HCT116 (cell line): Measurements from ENCODE around the gene DNAJC5G. TPM values are rescaled to one million over a fixed set of nuclear protein-coding genes. Genes with fewer than 3 reads are reported as not detected.

ENCODE experiments used
- ATAC-seq: fragments of 200-7000 bp; cut with Tn5 transposase; 2 replicates; pipeline ENCODE4 v1.9.1; 2020; ENCODE audit warnings: mild to moderate bottlenecking, moderate library complexity
- BruUV-seq: library from RNA; stranded (reverse); fragments of 400-500 nt; replicated peaks from 2 replicates; lab custom pipeline; 2021; lab: Mats Ljungman, UMichigan
- CTCF ChIA-PET: fragments of 300-600 bp; sonication (Branson Sonifier 250); formaldehyde crosslinking; loops from one replicate; lab custom pipeline; 2021; ENCODE audit warnings: antibody characterized with exemption; lab: Charles Lee
- POLR2A ChIA-PET: fragments of 300-600, 350-600 bp; sonication (Branson Sonifier 250); formaldehyde crosslinking; loops from one replicate; lab custom pipeline; 2021; ENCODE audit warnings: antibody characterized with exemption; lab: Charles Lee
- RAD21 ChIA-PET, 2 experiments: fragments of 300-600 bp; sonication (Branson Sonifier 250); formaldehyde crosslinking; loops; one replicate each; lab custom pipeline; 2023; ENCODE audit warnings: low total read pairs in 2 of 2; ENCODE audit not compliant: uncharacterized antibody in 2 of 2, unreplicated experiment in 2 of 2, low non-redundant PET in 1 of 2; lab: Charles Lee
- DNase-seq: peaks from one replicate; pipeline ENCODE4 v3.0.0-alpha.2; 2010; ENCODE audit warnings: low read depth, low spot score
- H2AFZ ChIP-seq: fragments of 200-600 bp; shearing (Covaris generic), sonication (generic); 2 replicates; pipeline ENCODE4 v1.6.1; 2017; ENCODE audit warnings: low read depth, mixed run types, mixed read lengths, antibody characterized with exemption, low read length; ENCODE audit not compliant: poor library complexity, severe bottlenecking
- H3K27ac ChIP-seq: 2 replicates; pipeline ENCODE4 v1.5.1; 2012; ENCODE audit warnings: low read depth, low read length
- H3K27me3 ChIP-seq: fragments of 200-600 bp; sonication (generic); 2 replicates; pipeline ENCODE4 v1.6.1; 2016; ENCODE audit warnings: mixed run types, low read length, mixed read lengths; ENCODE audit not compliant: insufficient read depth
- H3K36me3 ChIP-seq, 2 experiments: fragments of 200-500 bp in 1 of 2; fragments of 200-600 bp in 1 of 2; sonication (Bioruptor generic) in 1 of 2; sonication (generic) in 1 of 2; 2 replicates each; pipeline versions ENCODE4 v1.5.1 to v1.6.1; 2014 to 2016; ENCODE audit warnings: low read length in 2 of 2, inconsistent platforms in 1 of 2, mixed read lengths in 1 of 2, mixed run types in 1 of 2; ENCODE audit not compliant: insufficient read depth in 2 of 2, control insufficient read depth in 1 of 2
- H3K4me1 ChIP-seq, 2 experiments: fragments of 200-600 bp in 1 of 2; sonication (generic) in 1 of 2; 2 replicates each; pipeline versions ENCODE4 v1.5.1 to v1.6.1; 2012 to 2017; ENCODE audit warnings: low read length in 2 of 2, inconsistent platforms in 1 of 2, mild to moderate bottlenecking in 1 of 2, mixed read lengths in 1 of 2, mixed run types in 1 of 2, moderate library complexity in 1 of 2; ENCODE audit not compliant: insufficient read depth in 2 of 2, control insufficient read depth in 1 of 2
- H3K4me2 ChIP-seq: fragments of 200-600 bp; sonication (generic); 2 replicates; pipeline ENCODE4 v1.6.1; 2017; ENCODE audit warnings: mixed run types, low read length, mixed read lengths
- H3K4me3 ChIP-seq, 2 experiments: fragments of 200-600 bp in 1 of 2; sonication (generic) in 1 of 2; replicated peaks in 1 of 2; 2 replicates each; pipeline ENCODE4 v1.5.1; 2011 to 2016; ENCODE audit warnings: low read length in 2 of 2, control low read depth in 1 of 2, low read depth in 1 of 2, mild to moderate bottlenecking in 1 of 2, mixed read lengths in 1 of 2, mixed run types in 1 of 2
- H3K79me2 ChIP-seq: fragments of 200-600 bp; sonication (generic); 2 replicates; pipeline ENCODE4 v1.6.1; 2017; ENCODE audit warnings: mild to moderate bottlenecking, mixed run types, low read length, moderate library complexity, mixed read lengths; ENCODE audit not compliant: insufficient read depth
- H3K9ac ChIP-seq: fragments of 200-600 bp; sonication (generic); 2 replicates; pipeline ENCODE4 v1.6.1; 2016; ENCODE audit warnings: low read length, mixed read lengths
- H3K9me2 ChIP-seq: fragments of 200-600 bp; sonication (generic), shearing (Covaris generic); 2 replicates; pipeline ENCODE4 v1.6.1; 2017; ENCODE audit warnings: mixed run types, mild to moderate bottlenecking, moderate library complexity; ENCODE audit not compliant: insufficient read depth
- H3K9me3 ChIP-seq, 2 experiments: fragments of 200-500 bp in 1 of 2; fragments of 200-600 bp in 1 of 2; sonication (Bioruptor generic) in 1 of 2; sonication (generic) in 1 of 2; 2 replicates each; pipeline ENCODE4 v1.6.1; 2014 to 2017; ENCODE audit warnings: low read length in 2 of 2, mixed read lengths in 2 of 2, inconsistent platforms in 1 of 2, low read depth in 1 of 2, mild to moderate bottlenecking in 1 of 2, mixed run types in 1 of 2, moderate library complexity in 1 of 2; ENCODE audit not compliant: control insufficient read depth in 1 of 2, insufficient read depth in 1 of 2
- H4K20me1 ChIP-seq: fragments of 200-600 bp; sonication (generic), shearing (Covaris generic); 2 replicates; pipeline ENCODE4 v1.6.1; 2017; ENCODE audit warnings: mixed run types, mild to moderate bottlenecking, moderate library complexity; ENCODE audit not compliant: insufficient read depth
- ATF3 ChIP-seq: IDR thresholded peaks from 2 replicates; pipeline ENCODE4 v1.6.1; 2012
- CEBPB ChIP-seq: IDR thresholded peaks from 2 replicates; pipeline ENCODE4 v1.6.1; 2012; ENCODE audit warnings: low read depth
- EGR1 ChIP-seq: IDR thresholded peaks from 2 replicates; pipeline ENCODE4 v1.6.1; 2012; ENCODE audit warnings: low read depth
- ELF1 ChIP-seq: IDR thresholded peaks from 2 replicates; pipeline ENCODE4 v1.6.1; 2012; ENCODE audit warnings: low read depth, borderline replicate concordance
- FOSL1 ChIP-seq: IDR thresholded peaks from 2 replicates; pipeline ENCODE4 v1.6.1; 2012; ENCODE audit warnings: low read depth
- JUND ChIP-seq: IDR thresholded peaks from 2 replicates; pipeline ENCODE4 v1.6.1; 2012
- POLR2A ChIP-seq: IDR thresholded peaks from 2 replicates; pipeline ENCODE4 v1.7.0; 2011; ENCODE audit warnings: borderline replicate concordance; ENCODE audit not compliant: insufficient read depth, insufficient read length; ENCODE audit errors: extremely low read depth
- POLR2AphosphoS5 ChIP-seq: IDR thresholded peaks from 2 replicates; pipeline ENCODE4 v1.6.1; 2011; ENCODE audit warnings: mild to moderate bottlenecking, low read depth, low read length, moderate library complexity
- REST ChIP-seq: IDR thresholded peaks from 2 replicates; pipeline ENCODE4 v1.6.1; 2012; ENCODE audit warnings: low read depth
- SP1 ChIP-seq: IDR thresholded peaks from 2 replicates; pipeline ENCODE4 v1.6.1; 2012; ENCODE audit warnings: low read depth
- SRF ChIP-seq: IDR thresholded peaks from 2 replicates; pipeline ENCODE4 v1.6.1; 2012; ENCODE audit warnings: low read depth
- ZBTB33 ChIP-seq: IDR thresholded peaks from 2 replicates; pipeline ENCODE4 v1.6.1; 2011; ENCODE audit warnings: mild to moderate bottlenecking, low read length, moderate library complexity; ENCODE audit not compliant: insufficient replicate concordance; ENCODE audit errors: extremely low read depth
- ZFX ChIP-seq: fragments of 450-650 bp; IDR thresholded peaks from 2 replicates; pipeline ENCODE4 v1.6.1; 2017
- ZNF274 ChIP-seq: fragments of 200-500 bp; sonication (Bioruptor generic); IDR thresholded peaks from 2 replicates; pipeline ENCODE4 v1.6.1; 2014; ENCODE audit warnings: mild to moderate bottlenecking, low read depth, low read length, inconsistent platforms
- intact Hi-C: fragments of 100-400 bp; cut with micrococcal nuclease; formaldehyde crosslinking; loops from 2 replicates; pipeline ENCODE4 v1.10.0; 2022
- total RNA-seq: library from RNA; stranded (reverse); gene quantifications from one replicate; pipeline ENCODE4 v1.2.1, GENCODE V29; 2021; ENCODE audit not compliant: unreplicated experiment

Gene DNAJC5G
- total RNA-seq, 1 experiment from 2014 or later: 2.5 TPM

- ChIA-PET CTCF (no interaction called here), POLR2A (no interaction called here), RAD21 (no interaction called here)
- BruUV-seq: no TSS peak
- no peaks in the 10 kb centered on the region for H3K9me2 ChIP-seq
- no peak overlapping the region for H3K27ac ChIP-seq
- peaks cover 0 to 5% of the 10 kb centered on the region in 2 experiments; a peak in 1 of 4 replicates for H3K36me3 ChIP-seq
- peaks cover 0 to 8% of the 10 kb centered on the region in 2 experiments; a peak in 3 of 4 replicates for H3K4me1 ChIP-seq
- TF ChIP-seq JUND (no peak), FOSL1 (no peak), ATF3 (no peak), ZBTB33 (no peak)
- no peaks in the 10 kb centered on the region for H3K9me3 ChIP-seq
- no peak for ATAC-seq
- H3K27me3 ChIP-seq: no peaks in the 10 kb centered on the region
- no peak overlapping the region for H3K4me2 ChIP-seq
- no peak overlapping the region for H3K4me3 ChIP-seq
- H3K9ac ChIP-seq: no peak overlapping the region
- intact Hi-C loops: no loop called here
- DNase-seq: no peak
- H4K20me1 ChIP-seq: no peaks in the 10 kb centered on the region
- no peaks in the 10 kb centered on the region for H3K79me2 ChIP-seq
- H2AFZ ChIP-seq: no peak overlapping the region
Observed at GRCh38 chr2:27305516-27305915, 30.3 kb downstream of the DNAJC5G start.

- Histone ChIP-seq H3K27ac (no peak overlapping the region), H3K9me3 (no peaks in the 10 kb centered on the region), H3K27me3 (no peaks in the 10 kb centered on the region), H3K4me3 (no peak overlapping the region), H3K36me3 (peaks cover 0 to 5% of the 10 kb centered on the region in 2 experiments; a peak in 1 of 4 replicates), H3K9me2 (no peaks in the 10 kb centered on the region), H3K4me1 (peaks cover 0 to 8% of the 10 kb centered on the region in 2 experiments; a peak in 3 of 4 replicates), H4K20me1 (no peaks in the 10 kb centered on the region), H2AFZ (no peak overlapping the region), H3K9ac (no peak overlapping the region), H3K4me2 (no peak overlapping the region), H3K79me2 (no peaks in the 10 kb centered on the region)
- BruUV-seq: no TSS peak
- RAD21 ChIA-PET: no interaction called here
- CTCF ChIA-PET: no interaction called here
- no peak for DNase-seq
- TF ChIP-seq ATF3: no peak
- no peak for TF ChIP-seq POLR2AphosphoS5
- no peak for TF ChIP-seq ZNF274
- TF ChIP-seq EGR1: no peak
- TF ChIP-seq SRF: no peak
- TF ChIP-seq ELF1: no peak
- TF ChIP-seq ZFX: no peak
- no peak for TF ChIP-seq POLR2A
- TF ChIP-seq SP1: no peak
- no peak for TF ChIP-seq FOSL1
- TF ChIP-seq REST: no peak
- no peak for TF ChIP-seq CEBPB
- POLR2A ChIA-PET: no interaction called here
- intact Hi-C loops: no loop called here
- ATAC-seq: no peak
Observed at GRCh38 chr2:27306136-27306535, 30.9 kb downstream of the DNAJC5G start.
